ENCODE measurements around the gene LMNTD2. TPM values are rescaled to one million over a fixed set of nuclear protein-coding genes. Genes with fewer than 3 reads are reported as not detected.

LMNTD2 gene
- total and polyA plus RNA-seq, 2 of the 13 experiments (the other 11 are each of a cell fraction or from before 2014, with no cell fraction given) = 1.1 to 3.1 TPM

- no peak for TF ChIP-seq RAD51 (IDR thresholded peaks at IDR 0.05; ENCODE audit: borderline replicate concordance)
- 0 out of 2 replicates have a peak, but pooled peaks have one; percentile 18 for TF ChIP-seq ZNF362 (CRISPR knock-in tag; IDR thresholded peaks at IDR 0.05; ENCODE audit: borderline replicate concordance)
- TF ChIP-seq, protein P1, sequence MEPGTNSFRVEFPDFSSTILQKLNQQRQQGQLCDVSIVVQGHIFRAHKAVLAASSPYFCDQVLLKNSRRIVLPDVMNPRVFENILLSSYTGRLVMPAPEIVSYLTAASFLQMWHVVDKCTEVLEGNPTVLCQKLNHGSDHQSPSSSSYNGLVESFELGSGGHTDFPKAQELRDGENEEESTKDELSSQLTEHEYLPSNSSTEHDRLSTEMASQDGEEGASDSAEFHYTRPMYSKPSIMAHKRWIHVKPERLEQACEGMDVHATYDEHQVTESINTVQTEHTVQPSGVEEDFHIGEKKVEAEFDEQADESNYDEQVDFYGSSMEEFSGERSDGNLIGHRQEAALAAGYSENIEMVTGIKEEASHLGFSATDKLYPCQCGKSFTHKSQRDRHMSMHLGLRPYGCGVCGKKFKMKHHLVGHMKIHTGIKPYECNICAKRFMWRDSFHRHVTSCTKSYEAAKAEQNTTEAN (CRISPR knock-in tag; conservative IDR thresholded peaks at IDR 0.05) = no peak
- TF ChIP-seq ZNF354B (CRISPR knock-in tag; IDR thresholded peaks at IDR 0.05) = no peak
- TF ChIP-seq ZFP36L1 (CRISPR knock-in tag; IDR thresholded peaks at IDR 0.05) = no peak
- no peak for TF ChIP-seq ZNF275 (CRISPR knock-in tag; IDR thresholded peaks at IDR 0.05; ENCODE audit: borderline replicate concordance)
- no peak for TF ChIP-seq EHMT2 (IDR thresholded peaks at IDR 0.05; ENCODE audit: borderline replicate concordance, low read depth, low read length)
- TF ChIP-seq MED13 (CRISPR knock-in tag; IDR thresholded peaks at IDR 0.05) = no peak
- TF ChIP-seq SMC3 (IDR thresholded peaks at IDR 0.05; ENCODE audit: low read length) = no peak
- no peak for TF ChIP-seq FOXO1 (CRISPR knock-in tag; IDR thresholded peaks at IDR 0.05)
- no peak for TF ChIP-seq KDM4B (CRISPR knock-in tag; IDR thresholded peaks at IDR 0.05)
- TF ChIP-seq SMAD3 (CRISPR knock-in tag; IDR thresholded peaks at IDR 0.05) = no peak
- peak; percentile 41 for TF ChIP-seq STAG1 (CRISPR knock-in tag; IDR thresholded peaks at IDR 0.05)
- no peak for TF ChIP-seq THYN1 (CRISPR knock-in tag; IDR thresholded peaks at IDR 0.05; ENCODE audit: borderline replicate concordance, low read depth)
- peak; percentile 76 for TF ChIP-seq ZNF687 (CRISPR knock-in tag; IDR thresholded peaks at IDR 0.05)
- TF ChIP-seq KDM3A (CRISPR knock-in tag; IDR thresholded peaks at IDR 0.05; ENCODE audit: low read depth) = no peak
- no peak for TF ChIP-seq ZNF672 (CRISPR knock-in tag; IDR thresholded peaks at IDR 0.05)
- peak; percentile 67; the same call in 1 of the 2 replicates for TF ChIP-seq HINFP (CRISPR knock-in tag; IDR thresholded peaks at IDR 0.05; ENCODE audit: low read depth)
- no peak for TF ChIP-seq ZNF136 (CRISPR knock-in tag; IDR thresholded peaks at IDR 0.05; ENCODE audit: low read depth)
- TF ChIP-seq ADNP (CRISPR knock-in tag; IDR thresholded peaks at IDR 0.05) = peak; percentile 48; the same call in 1 of the 2 replicates
- no peak for TF ChIP-seq SNAI1 (CRISPR knock-in tag; IDR thresholded peaks at IDR 0.05; ENCODE audit: borderline replicate concordance)
Observed at GRCh38 chr11:520428-521176, 39.9 kb downstream of the LMNTD2 start (continued).

Measured in HepG2 (cell line).